Esophagus muscularis mucosa (tissue), 3 donors: ENCODE results near the gene GNG4.
"Not testable (repeated sequence)": the region's sequence is repeated elsewhere in the genome, so short reads cannot be mapped to it uniquely, and the experiment has no call there.

Experiments used
- CTCF ChIP-seq, 3 experiments: fragments of 200-600 bp in 2 of 3; fragments of 450-650 bp in 1 of 3; sonication (generic) in 2 of 3; IDR thresholded peaks; one replicate each; pipeline ENCODE4 v1.5.1; 2017 to 2019; ENCODE audit warnings: antibody characterized with exemption in 3 of 3, mild to moderate bottlenecking in 2 of 3, moderate library complexity in 1 of 3
- POLR2A ChIP-seq: fragments of 450-650 bp; IDR thresholded peaks from one replicate; pipeline ENCODE4 v1.6.1; 2017; ENCODE audit warnings: antibody characterized with exemption, moderate library complexity, mild to moderate bottlenecking, low read depth
- POLR2AphosphoS5 ChIP-seq, 2 donors: sonication (generic); formaldehyde crosslinking; IDR thresholded peaks; one replicate each; pipeline ENCODE4 v1.6.1; 2017; ENCODE audit warnings: antibody characterized with exemption in 2 of 2

DNA sequence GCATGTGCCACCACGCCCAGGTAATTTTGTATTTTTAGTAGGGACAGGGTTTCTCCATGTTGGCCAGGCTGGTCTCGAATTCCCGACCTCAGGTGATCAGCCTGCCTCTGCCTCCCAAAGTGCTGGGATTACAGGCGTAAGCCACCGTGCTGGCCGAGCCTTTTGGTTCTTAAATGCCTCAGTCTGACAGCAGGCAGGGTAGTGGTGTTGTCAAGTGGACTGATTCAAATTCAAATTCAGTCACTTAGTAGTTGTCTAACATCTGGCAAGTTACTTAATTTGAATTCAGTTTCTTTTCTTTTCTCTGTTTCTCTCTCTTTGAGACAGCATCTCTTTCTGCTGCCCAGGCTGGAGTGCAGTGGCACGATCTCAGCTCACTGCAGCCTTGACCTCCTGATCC, 106.7 kb downstream of the GNG4 start:
- TF ChIP-seq POLR2A; CTCF (IDR thresholded peaks at IDR 0.05); POLR2AphosphoS5 (IDR thresholded peaks at IDR 0.05): not testable (repeated sequence)
